Osteocyte (in vitro differentiated cells): ENCODE results near the gene PCDHA12. TPM values are rescaled to one million over a fixed set of nuclear protein-coding genes. Genes with fewer than 3 reads are reported as not detected.
"Not testable (repeated sequence)": the region's sequence is repeated elsewhere in the genome, so short reads cannot be mapped to it uniquely, and the experiment has no call there.

ENCODE experiments used
- DNase-seq: peaks from one replicate; pipeline ENCODE4 v3.0.0; 2021; ENCODE audit warnings: mixed read lengths; ENCODE audit not compliant: unreplicated experiment; ENCODE audit errors: extremely low spot score
- H3K27ac Mint-ChIP-seq: one replicate; pipeline ENCODE4 v1.8.0; 2021; ENCODE audit warnings: mild to moderate bottlenecking, mixed read lengths; ENCODE audit not compliant: unreplicated experiment
- H3K27me3 Mint-ChIP-seq: one replicate; pipeline ENCODE4 v1.8.0; 2021; ENCODE audit warnings: mixed read lengths; ENCODE audit not compliant: unreplicated experiment
- H3K36me3 Mint-ChIP-seq: one replicate; pipeline ENCODE4 v1.8.0; 2021; ENCODE audit warnings: mixed read lengths; ENCODE audit not compliant: unreplicated experiment
- H3K4me1 Mint-ChIP-seq: one replicate; pipeline ENCODE4 v1.8.0; 2021; ENCODE audit warnings: mixed read lengths; ENCODE audit not compliant: unreplicated experiment
- H3K4me3 Mint-ChIP-seq: one replicate; pipeline ENCODE4 v1.8.0; 2021; ENCODE audit warnings: mild to moderate bottlenecking, moderate library complexity, mixed read lengths; ENCODE audit not compliant: unreplicated experiment
- H3K9me3 Mint-ChIP-seq: one replicate; pipeline ENCODE4 v1.8.0; 2021; ENCODE audit warnings: mixed read lengths; ENCODE audit not compliant: unreplicated experiment
- long read RNA-seq: library from polyadenylated mRNA; unstranded; transcript quantifications from one replicate; pipeline ENCODE4 v2.0.0, GENCODE V29; 2021
- total RNA-seq: library from RNA; stranded (reverse); gene quantifications from 2 replicates; pipeline ENCODE4 v1.2.1, GENCODE V29; 2021
- TF ChIP-seq, protein P1 (sequence below): fragments of 200-600 bp; sonication (generic); IDR thresholded peaks from 2 replicates; pipeline ENCODE4 v1.5.0; 2021; ENCODE audit warnings: antibody characterized with exemption, mild to moderate bottlenecking, moderate library complexity

The PCDHA12 gene
- total RNA-seq, result 9.1 and 12.4 TPM in 2 replicates
- long read RNA-seq, partial matches to known transcripts, result 0 of 3 reads
- long read RNA-seq, other reads (novel, unspliced or antisense), result 0 of 3 reads

- Mint-ChIP-seq H3K4me1 (peaks cover 10% of the 10 kb centered on the region), H3K36me3 (peaks cover 13% of the 10 kb centered on the region), H3K9me3 (peaks cover 7% of the 10 kb centered on the region), H3K4me3 (peak within 1 kb of the TSS; percentile 86), H3K27me3 (no peaks in the 10 kb centered on the region), H3K27ac (peak within 1 kb of the TSS; percentile 75)
- DNase-seq, result no peak
- TF ChIP-seq, protein P1, sequence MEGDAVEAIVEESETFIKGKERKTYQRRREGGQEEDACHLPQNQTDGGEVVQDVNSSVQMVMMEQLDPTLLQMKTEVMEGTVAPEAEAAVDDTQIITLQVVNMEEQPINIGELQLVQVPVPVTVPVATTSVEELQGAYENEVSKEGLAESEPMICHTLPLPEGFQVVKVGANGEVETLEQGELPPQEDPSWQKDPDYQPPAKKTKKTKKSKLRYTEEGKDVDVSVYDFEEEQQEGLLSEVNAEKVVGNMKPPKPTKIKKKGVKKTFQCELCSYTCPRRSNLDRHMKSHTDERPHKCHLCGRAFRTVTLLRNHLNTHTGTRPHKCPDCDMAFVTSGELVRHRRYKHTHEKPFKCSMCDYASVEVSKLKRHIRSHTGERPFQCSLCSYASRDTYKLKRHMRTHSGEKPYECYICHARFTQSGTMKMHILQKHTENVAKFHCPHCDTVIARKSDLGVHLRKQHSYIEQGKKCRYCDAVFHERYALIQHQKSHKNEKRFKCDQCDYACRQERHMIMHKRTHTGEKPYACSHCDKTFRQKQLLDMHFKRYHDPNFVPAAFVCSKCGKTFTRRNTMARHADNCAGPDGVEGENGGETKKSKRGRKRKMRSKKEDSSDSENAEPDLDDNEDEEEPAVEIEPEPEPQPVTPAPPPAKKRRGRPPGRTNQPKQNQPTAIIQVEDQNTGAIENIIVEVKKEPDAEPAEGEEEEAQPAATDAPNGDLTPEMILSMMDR, result peak; percentile 65
These were observed at the start of gene PCDHA12 for GRCh38 chr5:140875085-140876065. PCDHA12 (plus strand) TSS chr5:140875308; CDS start chr5:140875473, 165 bp downstream.

DNA sequence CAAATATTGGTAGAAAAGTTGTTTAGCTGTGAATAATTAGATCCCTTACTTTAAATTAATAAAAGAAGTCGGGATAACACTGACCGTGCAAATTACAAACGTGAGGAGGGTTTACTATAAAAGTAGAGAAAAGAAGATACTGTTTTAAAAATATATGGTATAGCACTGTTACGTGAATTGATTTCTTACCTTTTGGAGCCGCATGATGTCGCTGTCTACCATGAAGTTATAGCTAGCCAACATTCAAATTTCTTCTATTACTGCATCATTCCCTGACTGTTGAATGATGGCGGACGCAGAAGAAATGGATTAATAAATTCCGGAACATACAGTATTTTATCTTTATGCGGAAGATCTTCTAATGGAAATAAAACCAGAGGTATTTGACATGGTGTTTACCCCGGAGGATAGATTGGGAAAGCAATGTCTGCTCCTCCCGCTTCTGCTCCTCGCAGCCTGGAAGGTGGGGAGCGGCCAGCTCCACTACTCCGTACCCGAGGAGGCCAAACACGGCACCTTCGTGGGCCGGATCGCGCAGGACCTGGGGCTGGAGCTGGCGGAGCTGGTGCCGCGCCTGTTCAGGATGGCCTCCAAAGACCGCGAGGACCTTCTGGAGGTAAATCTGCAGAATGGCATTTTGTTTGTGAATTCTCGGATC, 47.3 kb upstream of the PCDHA12 start, which contains the start of gene PCDHA6:
Gene PCDHA6 (plus strand): TSS at position 257 of the 658 bp plus-strand sequence. CDS start 132 bp downstream, at position 389.
- TF ChIP-seq, protein P1, result peak; percentile 63
- Mint-ChIP-seq H3K9me3 (peaks cover 11% of the 10 kb centered on the region), H3K4me3 (peak within 1 kb of the TSS; percentile 87), H3K36me3 (peaks cover 21% of the 10 kb centered on the region), H3K27ac (peak within 1 kb of the TSS; percentile 89), H3K27me3 (no peaks in the 10 kb centered on the region), H3K4me1 (peaks cover 14% of the 10 kb centered on the region)
- DNase-seq, result no peak

DNA sequence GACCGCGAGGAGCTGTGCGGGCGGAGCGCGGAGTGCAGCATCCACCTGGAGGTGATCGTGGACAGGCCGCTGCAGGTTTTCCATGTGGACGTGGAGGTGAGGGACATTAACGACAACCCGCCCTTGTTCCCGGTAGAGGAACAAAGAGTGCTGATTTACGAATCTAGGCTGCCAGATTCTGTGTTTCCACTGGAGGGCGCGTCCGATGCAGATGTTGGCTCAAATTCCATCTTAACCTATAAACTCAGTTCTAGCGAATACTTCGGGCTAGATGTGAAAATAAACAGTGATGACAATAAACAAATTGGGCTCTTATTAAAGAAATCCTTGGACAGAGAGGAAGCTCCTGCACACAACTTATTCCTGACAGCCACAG, 46.8 kb upstream of the PCDHA12 start:
- TF ChIP-seq, protein P1, result peak; percentile 52
- no peak for DNase-seq

DNA sequence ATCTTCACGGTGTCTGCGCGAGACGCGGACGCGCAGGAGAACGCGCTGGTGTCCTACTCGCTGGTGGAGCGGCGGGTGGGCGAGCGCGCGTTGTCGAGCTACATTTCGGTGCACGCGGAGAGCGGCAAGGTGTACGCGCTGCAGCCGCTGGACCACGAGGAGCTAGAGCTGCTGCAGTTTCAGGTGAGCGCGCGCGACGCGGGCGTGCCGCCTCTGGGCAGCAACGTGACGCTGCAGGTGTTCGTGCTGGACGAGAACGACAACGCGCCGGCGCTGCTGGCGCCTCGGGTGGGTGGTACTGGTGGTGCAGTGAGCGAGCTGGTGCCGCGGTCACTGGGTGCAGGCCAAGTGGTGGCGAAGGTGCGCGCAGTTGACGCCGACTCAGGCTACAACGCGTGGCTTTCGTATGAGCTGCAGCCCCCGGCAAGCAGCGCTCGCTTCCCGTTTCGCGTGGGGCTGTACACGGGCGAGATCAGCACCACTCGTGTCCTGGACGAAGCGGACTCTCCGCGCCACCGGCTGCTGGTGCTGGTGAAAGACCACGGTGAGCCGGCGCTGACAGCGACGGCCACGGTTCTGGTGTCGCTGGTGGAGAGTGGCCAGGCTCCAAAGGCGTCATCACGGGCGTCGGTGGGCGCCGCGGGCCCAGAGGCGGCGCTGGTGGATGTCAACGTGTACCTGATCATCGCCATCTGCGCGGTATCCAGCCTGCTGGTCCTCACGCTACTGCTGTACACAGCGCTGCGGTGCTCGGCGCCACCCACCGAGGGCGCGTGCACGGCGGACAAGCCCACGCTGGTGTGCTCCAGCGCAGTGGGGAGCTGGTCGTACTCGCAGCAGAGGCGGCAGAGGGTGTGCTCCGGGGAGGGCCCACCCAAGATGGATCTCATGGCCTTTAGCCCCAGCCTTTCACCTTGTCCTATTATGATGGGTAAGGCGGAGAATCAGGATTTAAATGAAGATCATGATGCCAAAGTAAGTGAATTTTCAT, 45.3 kb upstream of the PCDHA12 start:
- not testable (repeated sequence) for H3K4me3 Mint-ChIP-seq, DNase-seq, H3K27ac Mint-ChIP-seq, H3K27me3 Mint-ChIP-seq
- Mint-ChIP-seq H3K36me3 (peaks cover 27% of the 10 kb centered on the region), H3K4me1 (peaks cover 14% of the 10 kb centered on the region), H3K9me3 (peaks cover 20% of the 10 kb centered on the region)

More for the DNA sequence above, 46.8 kb upstream of the PCDHA12 start:
- Mint-ChIP-seq H3K36me3 (peaks cover 24% of the 10 kb centered on the region), H3K9me3 (peaks cover 14% of the 10 kb centered on the region), H3K4me1 (peaks cover 14% of the 10 kb centered on the region), H3K27ac (peak overlapping the region; percentile 89), H3K4me3 (peak overlapping the region; percentile 87), H3K27me3 (no peaks in the 10 kb centered on the region)

DNA sequence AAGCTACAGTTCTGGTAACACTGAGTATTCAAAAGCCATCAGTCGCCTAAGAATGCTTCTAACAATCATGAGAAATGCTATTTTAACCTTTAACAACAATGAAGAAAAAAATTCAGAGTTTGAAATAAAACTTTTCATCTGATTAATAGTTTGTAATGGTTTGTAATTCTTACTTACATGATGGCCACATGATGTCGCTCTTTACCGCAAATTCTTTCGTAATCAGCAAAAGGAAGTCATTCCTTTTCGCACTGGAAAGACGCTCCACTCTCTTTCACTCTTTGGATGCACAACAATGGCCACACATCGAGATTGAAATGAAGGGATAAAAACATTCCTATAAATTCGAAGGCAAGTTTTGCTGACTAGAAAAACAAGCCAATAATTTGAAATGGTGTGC, 41.1 kb upstream of the PCDHA12 start, which contains the start of gene PCDHA7:
Gene PCDHA7 (plus strand): TSS at position 277 of the 400 bp plus-strand sequence. CDS start 115 bp downstream, at position 392.
- H3K27ac Mint-ChIP-seq, result no peak within 1 kb of the TSS
- peaks cover 6% of the 10 kb centered on the region for H3K4me1 Mint-ChIP-seq
- DNase-seq, result no peak
- peaks cover 22% of the 10 kb centered on the region for H3K36me3 Mint-ChIP-seq
- TF ChIP-seq, protein P1, result no peak
- H3K27me3 Mint-ChIP-seq, result no peaks in the 10 kb centered on the region
- no peak within 1 kb of the TSS for H3K4me3 Mint-ChIP-seq
- peaks cover 20% of the 10 kb centered on the region for H3K9me3 Mint-ChIP-seq

GRCh38 chr5:140834439-140835008, 40.6 kb upstream of the PCDHA12 start:
- not testable (repeated sequence) for H3K27ac Mint-ChIP-seq, H3K4me3 Mint-ChIP-seq, DNase-seq, H3K4me1 Mint-ChIP-seq, H3K27me3 Mint-ChIP-seq
- Mint-ChIP-seq H3K9me3 (peaks cover 20% of the 10 kb centered on the region), H3K36me3 (peaks cover 22% of the 10 kb centered on the region)
